GM18508 (cell line): ENCODE measurements around the gene CSPG5.

Experiments
- ATAC-seq: cut with Tn5 transposase; IDR thresholded peaks from one replicate; pipeline ENCODE4 v1.9.1; 2021; ENCODE audit warnings: moderate number of reproducible peaks; ENCODE audit not compliant: insufficient read depth, unreplicated experiment

CSPG5 gene

GRCh38 chr3:47588053-47588452 lies 9.4 kb upstream of the CSPG5 start:
- ATAC-seq, result no peak

DNA sequence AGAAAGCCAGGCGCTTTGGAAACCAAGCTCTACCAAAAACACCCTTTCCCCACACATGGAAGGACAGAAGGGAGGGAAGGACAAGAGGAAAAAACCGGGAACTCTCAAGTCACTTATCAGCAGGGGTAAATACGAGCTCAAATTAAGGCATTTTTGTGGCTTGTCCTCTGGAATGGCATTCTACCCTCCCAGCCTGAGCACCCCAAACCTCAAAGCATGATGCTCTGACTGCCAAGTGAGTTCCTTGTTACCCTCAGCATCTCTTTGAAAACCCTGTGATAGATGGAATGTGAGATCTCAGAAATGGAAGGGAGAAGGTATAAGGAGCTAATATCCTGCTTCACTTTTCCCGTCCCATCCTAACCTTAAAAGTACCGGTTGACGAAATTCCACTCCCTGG lies 8.1 kb upstream of the CSPG5 start:
- ATAC-seq, result no peak

- ATAC-seq, result no peak
Observed at GRCh38 chr3:47583320-47584075, 4.8 kb upstream of the CSPG5 start.

DNA sequence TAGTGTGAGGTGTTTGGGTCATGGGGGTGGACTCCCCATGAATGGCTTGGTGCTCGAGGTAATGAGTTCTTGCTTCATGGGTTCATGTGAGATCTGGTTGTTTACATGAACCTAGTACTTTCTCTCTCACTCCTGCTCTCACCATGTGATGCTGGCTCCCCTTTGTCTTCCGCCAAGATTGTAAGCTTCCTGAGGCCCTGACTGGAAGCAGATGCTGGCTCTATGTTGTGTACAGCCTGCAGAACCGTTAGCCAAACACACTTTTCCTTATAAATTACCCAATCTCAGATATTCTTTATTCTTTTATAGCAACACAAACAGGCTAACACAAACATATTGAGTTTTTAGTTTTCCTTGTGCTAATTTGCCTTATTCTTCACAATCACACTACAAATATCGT lies 3.2 kb upstream of the CSPG5 start:
- ATAC-seq, result no peak

GRCh38 chr3:47581422-47581821 lies 2.8 kb upstream of the CSPG5 start:
- ATAC-seq, result no peak

GRCh38 chr3:47580481-47580880 lies 1.8 kb upstream of the CSPG5 start:
- no peak for ATAC-seq

GRCh38 chr3:47579875-47580274 lies 1.2 kb upstream of the CSPG5 start:
- ATAC-seq, result no peak

- ATAC-seq, result no peak
Observed at GRCh38 chr3:47578119-47578632, 489 bp downstream of the CSPG5 start.

DNA sequence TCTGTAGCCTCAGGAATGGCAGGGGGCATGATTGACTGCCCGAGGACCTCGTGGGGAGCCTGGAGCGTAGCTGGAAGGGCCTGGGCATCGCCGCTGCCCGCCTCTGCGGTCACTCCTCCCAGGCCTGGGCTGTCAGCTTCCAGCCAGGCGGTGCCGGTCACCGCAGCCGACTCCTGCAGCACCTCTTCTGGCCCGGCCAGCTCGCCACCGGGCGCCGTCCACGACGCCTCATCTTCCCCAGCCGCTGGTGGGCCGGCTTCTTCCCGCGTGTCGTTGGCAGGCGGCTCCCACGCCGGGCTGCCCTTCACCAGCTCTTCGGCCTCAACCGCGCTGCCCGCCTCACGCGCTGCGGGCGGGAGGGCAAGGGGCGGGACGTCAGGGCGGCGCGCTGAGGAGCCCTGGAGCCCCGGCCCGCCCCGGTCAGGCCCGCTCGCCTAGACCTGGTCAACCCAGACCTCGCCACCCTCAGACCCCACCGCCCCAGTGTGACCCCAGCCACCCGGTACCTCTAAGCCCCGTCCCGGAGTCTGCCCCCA lies 1.0 kb downstream of the CSPG5 start:
- ATAC-seq, result no peak

DNA sequence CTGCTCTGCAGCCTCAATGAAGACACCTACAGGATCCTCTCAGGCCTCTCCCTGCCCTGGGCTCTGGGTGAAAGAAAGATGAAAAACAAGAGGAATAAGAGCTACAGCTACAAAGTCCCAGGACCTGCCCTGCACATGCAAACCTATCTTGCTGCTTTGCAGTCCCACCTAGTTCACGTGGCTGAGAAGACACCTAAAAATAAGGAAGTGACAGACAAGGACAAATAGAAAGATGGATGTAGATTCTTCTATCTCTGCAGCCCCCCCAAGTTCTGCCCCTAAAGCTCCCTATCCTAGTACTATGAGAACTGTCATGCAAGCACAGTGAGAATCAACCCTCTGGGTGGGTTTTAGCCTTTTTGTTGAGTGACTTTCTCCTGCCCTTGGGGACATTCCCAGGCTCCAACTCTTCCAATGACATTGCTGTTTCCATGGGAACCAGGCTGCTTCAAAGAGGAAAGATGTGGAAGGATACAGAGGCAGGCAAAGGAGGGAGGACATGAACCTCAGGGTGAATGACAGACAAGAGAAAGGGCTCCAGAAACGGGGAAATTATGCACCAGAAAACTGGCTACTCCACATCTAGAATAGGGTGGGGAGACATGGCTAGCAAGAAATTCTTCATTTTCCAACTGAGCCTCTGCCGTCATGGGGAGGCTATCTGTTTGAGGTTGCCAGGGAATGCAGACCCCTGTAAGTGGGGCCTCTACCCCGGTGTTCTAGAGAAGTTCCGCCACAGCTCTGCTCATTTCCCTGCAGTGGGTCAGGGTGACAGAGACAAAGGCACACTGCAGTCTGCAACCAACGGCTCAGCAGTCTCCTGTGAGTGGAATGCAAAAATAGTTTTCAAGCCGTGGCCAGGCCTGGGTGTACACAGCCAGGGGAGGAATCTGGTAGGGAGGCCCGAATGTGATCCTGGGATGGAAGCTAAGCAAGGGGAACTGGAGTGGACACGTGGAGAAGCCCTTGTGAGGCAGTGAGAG lies 5.2 kb downstream of the CSPG5 start:
- ATAC-seq, result no peak

DNA sequence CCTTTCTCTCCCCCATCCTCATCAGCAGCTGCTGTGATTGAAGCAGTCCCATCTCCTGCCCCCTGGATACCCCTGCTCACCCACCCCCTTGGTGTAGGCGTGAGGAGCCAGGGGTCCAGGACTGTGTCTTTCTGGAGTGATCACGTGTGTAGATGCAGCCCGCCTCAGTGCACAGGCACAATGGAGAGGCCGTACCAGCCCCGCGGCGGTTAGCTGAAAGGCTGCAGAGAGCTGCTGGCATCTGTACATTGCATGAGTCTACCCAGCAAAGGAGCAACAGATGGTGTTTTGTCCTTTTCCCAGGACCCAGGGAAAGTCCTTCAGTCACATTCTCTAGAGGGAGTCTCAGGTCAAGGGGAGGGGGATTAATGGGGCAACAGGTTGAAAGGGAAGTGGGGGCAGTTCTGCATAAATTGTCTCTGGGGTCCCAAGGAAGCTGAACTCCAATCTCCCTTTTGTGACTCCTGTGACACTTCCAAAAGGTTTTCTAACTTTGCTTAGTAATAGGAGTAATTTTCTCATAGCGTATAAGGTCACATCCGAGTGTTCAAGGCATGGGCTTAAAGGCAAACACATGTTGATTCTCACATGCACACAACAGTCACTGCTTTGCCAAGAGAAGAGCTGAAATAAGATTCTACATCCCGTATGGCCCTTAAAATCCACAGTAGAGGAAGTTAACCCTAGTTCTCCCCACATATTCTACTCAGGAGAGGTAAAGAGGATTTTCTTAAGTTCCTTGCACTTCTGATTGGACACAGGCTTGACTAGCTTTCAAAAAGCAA lies 7.1 kb downstream of the CSPG5 start:
- ATAC-seq, result no peak

- no peak for ATAC-seq
Observed at GRCh38 chr3:47568901-47569300, 9.8 kb downstream of the CSPG5 start.

- no peak for ATAC-seq
Observed at GRCh38 chr3:47567149-47567548, 11.5 kb downstream of the CSPG5 start.

DNA sequence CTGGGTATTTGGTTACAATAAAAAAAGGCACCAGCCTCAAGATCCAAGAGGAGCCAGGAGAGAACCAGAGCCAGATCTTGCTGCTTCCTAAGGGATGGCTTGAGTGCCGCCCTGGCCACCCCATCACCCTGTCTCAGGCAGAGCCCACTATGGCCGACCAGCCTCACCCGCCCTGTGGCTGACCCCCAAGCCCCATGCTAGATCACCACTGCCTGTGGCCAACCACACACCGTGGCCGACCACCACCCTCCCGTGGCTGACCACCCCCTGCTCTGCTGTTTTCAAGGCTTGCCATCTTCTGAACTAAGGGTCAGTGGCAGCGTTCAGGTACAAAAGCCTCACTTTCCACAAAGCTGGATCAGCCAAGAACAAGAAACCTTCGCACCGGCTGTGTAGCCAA lies 12.0 kb downstream of the CSPG5 start:
- no peak for ATAC-seq

DNA sequence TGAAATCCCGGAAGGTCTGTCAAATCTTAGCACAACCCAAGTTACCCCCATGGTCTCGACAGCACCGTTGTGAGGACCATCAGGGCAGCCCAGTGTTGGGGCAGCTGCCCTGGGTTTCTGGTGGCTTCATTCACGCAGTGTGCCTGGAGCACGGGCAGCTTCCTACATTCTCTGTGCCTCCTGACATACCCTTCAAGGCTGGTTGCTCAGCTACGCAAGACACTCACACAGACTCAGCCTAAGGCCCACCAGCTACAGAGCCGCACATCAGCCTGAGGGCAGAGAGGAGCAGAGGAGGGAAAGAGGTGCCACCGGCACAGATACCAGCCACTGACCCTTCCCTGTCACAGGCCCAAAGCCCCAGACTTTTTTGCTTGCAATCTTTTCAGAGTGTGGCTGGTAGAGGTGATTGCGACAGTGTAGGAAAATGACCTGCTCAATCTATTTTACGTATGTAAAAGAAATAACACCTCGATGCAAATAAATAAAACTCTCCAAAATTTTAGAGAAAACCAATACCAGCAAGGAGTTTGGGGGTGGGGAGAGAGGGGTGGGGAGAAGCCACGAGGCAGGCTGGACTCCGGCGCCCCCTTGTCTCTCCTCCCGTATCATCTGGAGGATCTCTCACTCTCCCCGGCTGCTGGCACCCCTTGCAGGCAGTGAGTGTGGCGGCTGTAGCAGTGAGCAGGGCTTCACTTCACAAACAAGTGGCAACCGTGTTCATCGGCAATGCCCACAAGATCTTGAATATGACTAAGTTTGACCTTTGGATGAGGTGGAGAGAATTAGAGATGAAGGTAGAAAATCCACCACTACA lies 12.7 kb downstream of the CSPG5 start:
- no peak for ATAC-seq

- no peak for ATAC-seq
Observed at GRCh38 chr3:47556351-47556750, 22.3 kb downstream of the CSPG5 start.

DNA sequence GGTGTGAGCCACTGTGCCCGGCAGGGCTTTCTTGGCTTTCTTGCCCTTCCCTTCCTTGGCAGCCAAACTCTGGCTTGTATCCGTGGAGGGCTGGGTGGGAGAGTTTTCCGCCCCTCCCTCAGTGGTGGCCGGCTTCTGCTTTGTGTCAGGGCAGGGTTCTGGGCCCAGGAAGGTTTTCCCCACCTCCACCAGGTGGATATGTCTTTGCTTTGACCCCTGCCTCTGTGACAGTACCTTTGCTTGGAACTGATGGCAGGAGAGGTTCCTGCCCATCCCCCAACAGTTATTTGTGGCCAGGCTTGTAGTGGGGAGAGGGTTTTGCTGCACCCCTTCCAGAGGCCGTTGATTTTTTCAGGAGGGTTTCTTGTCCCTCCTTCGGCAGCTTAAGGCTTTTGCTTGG lies 24.3 kb downstream of the CSPG5 start:
- ATAC-seq, result no peak

DNA sequence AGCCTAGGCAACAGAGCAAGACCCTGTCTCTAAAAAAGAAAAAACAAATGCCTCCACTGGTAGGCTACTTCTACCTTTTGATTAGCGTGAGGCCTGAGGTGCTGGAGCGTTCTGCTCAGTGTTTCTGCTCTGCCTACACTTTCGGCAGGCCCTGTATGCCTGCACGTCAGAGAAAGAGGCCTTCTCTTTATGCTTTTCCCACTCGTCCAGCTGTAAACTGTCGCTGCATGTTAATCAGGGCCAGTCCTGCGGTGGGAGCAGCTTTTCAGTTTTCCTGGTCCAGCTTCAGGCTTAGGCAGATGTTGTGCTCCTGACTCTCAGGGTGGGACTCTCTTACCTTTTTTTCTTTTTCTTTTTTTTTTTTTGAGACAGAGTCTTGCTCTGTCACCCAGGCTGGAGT lies 25.3 kb downstream of the CSPG5 start:
- no peak for ATAC-seq

DNA sequence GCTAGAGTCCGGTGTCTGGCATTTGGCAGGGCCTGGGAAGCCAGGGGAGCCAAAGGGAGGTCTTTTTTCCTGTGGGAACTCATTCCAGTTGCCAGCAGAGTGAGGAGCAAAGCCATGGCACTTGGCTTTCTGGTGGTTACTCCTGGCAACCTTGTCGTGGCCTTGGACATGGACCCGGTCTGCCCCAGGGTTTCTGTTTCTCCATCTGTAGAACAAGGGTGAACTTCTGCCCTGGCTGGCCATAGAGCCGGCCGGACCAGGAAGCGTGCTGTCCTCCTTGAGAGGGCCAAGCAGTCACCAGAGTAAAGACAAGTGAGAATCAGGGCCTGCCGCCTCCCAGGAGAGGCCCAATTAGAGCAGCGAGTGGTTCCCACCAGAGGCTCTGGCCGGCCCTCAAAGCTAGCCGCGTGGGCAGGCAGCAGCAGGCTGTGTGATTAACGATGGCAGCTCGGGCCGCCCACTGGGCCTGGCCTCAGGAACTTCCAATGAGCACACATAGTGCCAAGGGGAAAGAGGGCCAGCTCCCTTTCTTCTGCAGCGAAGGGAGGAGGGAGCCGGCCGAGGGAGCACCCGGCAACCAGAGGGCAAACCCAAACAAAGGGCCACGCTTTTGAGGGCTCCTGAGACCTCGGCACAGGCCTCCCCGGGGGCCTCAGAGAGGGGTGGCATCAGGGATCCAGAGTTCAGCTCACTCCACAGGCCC lies 36.0 kb downstream of the CSPG5 start:
- no peak for ATAC-seq
